ENCODE data around the gene CARD18. TPM values are rescaled to one million over a fixed set of nuclear protein-coding genes. Genes with fewer than 3 reads are reported as not detected.

The CARD18 gene
- total RNA-seq, 2 donors from 2014 or later = not detected

Other genes with a start within 250 kb of the CARD18 start
- gene CASP12, start 241.3 kb downstream of the CARD18 start, total RNA-seq = not detected
- 100 to 1,000 TPM in 1 of 2 donors, 10 to 100 TPM in 1; 78.2 to 108 TPM for gene CASP4, start 171.2 kb downstream of the CARD18 start, total RNA-seq
- not detected for gene CASP5, start 116.6 kb downstream of the CARD18 start, total RNA-seq
- 10 to 100 TPM; 39.5 to 59.9 TPM for gene CASP1, start 104.6 kb downstream of the CARD18 start, total RNA-seq
- gene CARD16, start 94.4 kb downstream of the CARD18 start, total RNA-seq = 10 to 100 TPM in 1 of 2 donors, 1 to 10 TPM in 1; 8.8 to 25.7 TPM